SH-SY5Y (cell line): ENCODE results near the gene KLHDC4.

Experiments used
- GATA2 ChIP-seq: IDR thresholded peaks from 2 replicates; pipeline ENCODE4 v1.6.1; 2011; ENCODE audit warnings: mild to moderate bottlenecking, low read depth, low read length
- GATA3 ChIP-seq: IDR thresholded peaks from 2 replicates; pipeline ENCODE4 v1.6.1; 2011; ENCODE audit warnings: low read depth, mild to moderate bottlenecking, low read length, moderate library complexity

The KLHDC4 gene

GRCh38 chr16:87661561-87661960 is 104.2 kb downstream of the KLHDC4 start:
- TF ChIP-seq GATA3 (no peak), GATA2 (no peak)

GRCh38 chr16:87658564-87659225 is 107.1 kb downstream of the KLHDC4 start:
- no peak for TF ChIP-seq GATA2
- no peak for TF ChIP-seq GATA3
